HepG2 (cell line): ENCODE data around the gene PGC. TPM values are rescaled to one million over a fixed set of nuclear protein-coding genes. Genes with fewer than 3 reads are reported as not detected.

Source experiments
- ARNT ChIP-seq: fragments of 450-650 bp; IDR thresholded peaks from 2 replicates; pipeline ENCODE4 v1.6.1; 2017
- GATA4 ChIP-seq: sonication (generic); IDR thresholded peaks from 2 replicates; pipeline ENCODE4 v1.6.1; 2016; ENCODE audit warnings: antibody characterized with exemption, low read depth, borderline replicate concordance
- LBX2 ChIP-seq: sonication (generic); formaldehyde crosslinking; IDR thresholded peaks from 2 replicates; pipeline ENCODE4 v1.5.0; 2020; ENCODE audit warnings: missing genetic modification reagents, mild to moderate bottlenecking, borderline replicate concordance
- MIER3 ChIP-seq: IDR thresholded peaks from 2 replicates; pipeline ENCODE4 v1.6.1; 2016; ENCODE audit warnings: missing compliant biosample characterization, borderline replicate concordance
- NFYB ChIP-seq: sonication (generic); formaldehyde crosslinking; IDR thresholded peaks from 2 replicates; pipeline ENCODE4 v1.4.0; 2020; ENCODE audit warnings: missing genetic modification reagents
- NFYC ChIP-seq: IDR thresholded peaks from 2 replicates; pipeline ENCODE4 v1.6.1; 2016; ENCODE audit warnings: missing genetic modification reagents, missing compliant biosample characterization
- RFXANK ChIP-seq: IDR thresholded peaks from 2 replicates; pipeline ENCODE4 v1.6.1; 2016
- SNAPC2 ChIP-seq: sonication (generic); formaldehyde crosslinking; IDR thresholded peaks from 2 replicates; pipeline ENCODE4 v1.8.1; 2022; ENCODE audit warnings: mild to moderate bottlenecking, missing genetic modification reagents
- SRY ChIP-seq: sonication (generic); formaldehyde crosslinking; IDR thresholded peaks from 2 replicates; pipeline ENCODE4 v1.8.0; 2022; ENCODE audit warnings: mild to moderate bottlenecking, missing genetic modification reagents
- THAP8 ChIP-seq: sonication (generic); formaldehyde crosslinking; IDR thresholded peaks from 2 replicates; pipeline ENCODE4 v1.5.1; 2020; ENCODE audit warnings: missing genetic modification reagents, mild to moderate bottlenecking, borderline replicate concordance
- THYN1 ChIP-seq: sonication (generic); formaldehyde crosslinking; IDR thresholded peaks from 2 replicates; pipeline ENCODE4 v1.8.1; 2023; ENCODE audit warnings: low read depth, mild to moderate bottlenecking, moderate library complexity, missing genetic modification reagents, borderline replicate concordance
- ZFP36 ChIP-seq: fragments of 150-350 bp; IDR thresholded peaks from 2 replicates; pipeline ENCODE4 v1.6.1; 2018; ENCODE audit warnings: borderline replicate concordance, low read length, low read depth; ENCODE audit not compliant: partially characterized antibody
- ZFY ChIP-seq: sonication (generic); formaldehyde crosslinking; IDR thresholded peaks from 2 replicates; pipeline ENCODE4 v1.4.0; 2020; ENCODE audit warnings: missing genetic modification reagents
- ZNF317 ChIP-seq: sonication (generic); formaldehyde crosslinking; IDR thresholded peaks from 2 replicates; pipeline ENCODE4 v1.5.0; 2020; ENCODE audit warnings: mild to moderate bottlenecking, missing genetic modification reagents
- ZNF558 ChIP-seq: sonication (generic); formaldehyde crosslinking; IDR thresholded peaks from 2 replicates; pipeline ENCODE4 v1.9.0; 2022; ENCODE audit warnings: mild to moderate bottlenecking, missing genetic modification reagents, borderline replicate concordance
- ZNF639 ChIP-seq: conservative IDR thresholded peaks from 2 replicates; pipeline ENCODE4 v1.6.1; 2018; ENCODE audit warnings: missing genetic modification reagents
- ZNF703 ChIP-seq: sonication (generic); formaldehyde crosslinking; IDR thresholded peaks from 2 replicates; pipeline ENCODE4 v1.5.1; 2020; ENCODE audit warnings: missing genetic modification reagents, mild to moderate bottlenecking, moderate library complexity, borderline replicate concordance
- ZNF749 ChIP-seq: sonication (generic); formaldehyde crosslinking; IDR thresholded peaks from 2 replicates; pipeline ENCODE4 v1.8.0; 2022; ENCODE audit warnings: mild to moderate bottlenecking, missing genetic modification reagents, moderate library complexity, borderline replicate concordance
- ZNF761 ChIP-seq: sonication (generic); formaldehyde crosslinking; conservative IDR thresholded peaks from 2 replicates; pipeline ENCODE4 v1.4.0; 2020; ENCODE audit warnings: mild to moderate bottlenecking, missing genetic modification reagents
- ZNF782 ChIP-seq: sonication (generic); formaldehyde crosslinking; IDR thresholded peaks from 2 replicates; pipeline ENCODE4 v1.4.0; 2020; ENCODE audit warnings: missing genetic modification reagents, mild to moderate bottlenecking, borderline replicate concordance
- ZNF83 ChIP-seq: sonication (generic); formaldehyde crosslinking; IDR thresholded peaks from 2 replicates; pipeline ENCODE4 v1.4.0; 2020; ENCODE audit warnings: missing genetic modification reagents, mild to moderate bottlenecking, borderline replicate concordance
- ZSCAN21 ChIP-seq: sonication (generic); formaldehyde crosslinking; IDR thresholded peaks from 2 replicates; pipeline ENCODE4 v1.8.0; 2022; ENCODE audit warnings: mild to moderate bottlenecking, missing genetic modification reagents, moderate library complexity, borderline replicate concordance
- ZSCAN31 ChIP-seq: sonication (generic); formaldehyde crosslinking; IDR thresholded peaks from 2 replicates; pipeline ENCODE4 v1.5.0; 2020; ENCODE audit warnings: low read depth, mild to moderate bottlenecking, missing genetic modification reagents
- polyA plus RNA-seq, 8 experiments: library from polyadenylated mRNA; depleted of rRNA in 3 of 8; stranded (reverse) in 7 of 8; unstranded in 1 of 8; fragments of >200 nt; fragmentation: Illumina TruSeq in 4 of 8; extraction: Trizol in 4 of 8; gene quantifications; 2 replicates each; pipeline versions ENCODE4 v1.2.1 to v1.2.3, GENCODE V29; 2011 to 2016; ENCODE audit warnings: low read depth in 4 of 8, missing spikeins in 1 of 8, mixed read lengths in 1 of 8; ENCODE audit not compliant: insufficient read depth in 1 of 8
- total RNA-seq, 5 experiments: library from RNA; depleted of rRNA; stranded (reverse); fragments of >200 nt; fragmentation: Illumina TruSeq; extraction: Trizol; gene quantifications; 2 replicates each; pipeline ENCODE4 v1.2.3, GENCODE V29; 2016; ENCODE audit warnings: low read depth in 1 of 5
- TF ChIP-seq, protein P1 (sequence below): sonication (generic); formaldehyde crosslinking; IDR thresholded peaks from 2 replicates; pipeline ENCODE4 v1.8.1; 2023; ENCODE audit warnings: mild to moderate bottlenecking, missing genetic modification reagents, borderline replicate concordance
- TF ChIP-seq, protein P2 (sequence below): sonication (generic); formaldehyde crosslinking; IDR thresholded peaks from 2 replicates; pipeline ENCODE4 v1.5.0; 2020; ENCODE audit warnings: mild to moderate bottlenecking, missing genetic modification reagents
- TF ChIP-seq, protein P3 (sequence below): sonication (generic); formaldehyde crosslinking; IDR thresholded peaks from 2 replicates; pipeline ENCODE4 v1.5.0; 2020; ENCODE audit warnings: missing genetic modification reagents, mild to moderate bottlenecking, borderline replicate concordance

PGC gene
- total and polyA plus RNA-seq, 2 of the 13 experiments (the other 11 are each of a cell fraction or from before 2014, with no cell fraction given), result 426 to 502 TPM

GRCh38 chr6:41779788-41780550 is 32.8 kb upstream of the PGC start, which contains the start of gene FRS3 (continued):
- TF ChIP-seq ZNF317 (no peak), GATA4 (no peak; the same call in 1 of the 2 replicates), ZFP36 (no peak), ZNF749 (peak; percentile 64; the same call in 1 of the 2 replicates), ZNF83 (no peak), SRY (CRISPR knock-in tag) (no peak), NFYC (CRISPR knock-in tag) (peak; percentile 41), NFYB (no peak), LBX2 (CRISPR knock-in tag) (0 out of 2 replicates have a peak, but pooled peaks have one; percentile 28), ZFY (CRISPR knock-in tag) (peak; percentile 78), ZNF782 (CRISPR knock-in tag) (0 out of 2 replicates have a peak, but pooled peaks have one; percentile 36), ZNF761 (CRISPR knock-in tag) (peak; percentile 85; the same call in 1 of the 2 replicates), ZSCAN31 (peak; percentile 93), THYN1 (no peak), ARNT (no peak), ZNF639 (CRISPR knock-in tag) (peak; percentile 99), MIER3 (CRISPR knock-in tag) (peak; percentile 88), ZNF558 (CRISPR knock-in tag) (no peak), RFXANK (CRISPR knock-in tag) (no peak), THAP8 (CRISPR knock-in tag) (no peak; the same call in 1 of the 2 replicates), ZSCAN21 (CRISPR knock-in tag) (peak; percentile 75; the same call in 1 of the 2 replicates), SNAPC2 (CRISPR knock-in tag) (no peak), ZNF703 (CRISPR knock-in tag) (no peak)
- TF ChIP-seq, protein P1, sequence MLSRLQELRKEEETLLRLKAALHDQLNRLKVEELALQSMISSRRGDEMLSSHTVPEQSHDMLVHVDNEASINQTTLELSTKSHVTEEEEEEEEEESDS (CRISPR knock-in tag), result no peak
- TF ChIP-seq, protein P2, sequence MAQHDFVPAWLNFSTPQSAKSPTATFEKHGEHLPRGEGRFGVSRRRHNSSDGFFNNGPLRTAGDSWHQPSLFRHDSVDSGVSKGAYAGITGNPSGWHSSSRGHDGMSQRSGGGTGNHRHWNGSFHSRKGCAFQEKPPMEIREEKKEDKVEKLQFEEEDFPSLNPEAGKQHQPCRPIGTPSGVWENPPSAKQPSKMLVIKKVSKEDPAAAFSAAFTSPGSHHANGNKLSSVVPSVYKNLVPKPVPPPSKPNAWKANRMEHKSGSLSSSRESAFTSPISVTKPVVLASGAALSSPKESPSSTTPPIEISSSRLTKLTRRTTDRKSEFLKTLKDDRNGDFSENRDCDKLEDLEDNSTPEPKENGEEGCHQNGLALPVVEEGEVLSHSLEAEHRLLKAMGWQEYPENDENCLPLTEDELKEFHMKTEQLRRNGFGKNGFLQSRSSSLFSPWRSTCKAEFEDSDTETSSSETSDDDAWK (CRISPR knock-in tag), result no peak
- TF ChIP-seq, protein P3, sequence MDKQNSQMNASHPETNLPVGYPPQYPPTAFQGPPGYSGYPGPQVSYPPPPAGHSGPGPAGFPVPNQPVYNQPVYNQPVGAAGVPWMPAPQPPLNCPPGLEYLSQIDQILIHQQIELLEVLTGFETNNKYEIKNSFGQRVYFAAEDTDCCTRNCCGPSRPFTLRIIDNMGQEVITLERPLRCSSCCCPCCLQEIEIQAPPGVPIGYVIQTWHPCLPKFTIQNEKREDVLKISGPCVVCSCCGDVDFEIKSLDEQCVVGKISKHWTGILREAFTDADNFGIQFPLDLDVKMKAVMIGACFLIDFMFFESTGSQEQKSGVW (CRISPR knock-in tag), result no peak
